Fibroblast of the conjunctiva (primary cell): Measurements from ENCODE around the gene ZNF681.
"Not testable (repeated sequence)": the region's sequence is repeated elsewhere in the genome, so short reads cannot be mapped to it uniquely, and the experiment has no call there.

Experiments used
- DNase-seq: peaks from one replicate; pipeline ENCODE4 v3.0.0-alpha.2; 2010; ENCODE audit warnings: low read depth

Gene ZNF681

DNA sequence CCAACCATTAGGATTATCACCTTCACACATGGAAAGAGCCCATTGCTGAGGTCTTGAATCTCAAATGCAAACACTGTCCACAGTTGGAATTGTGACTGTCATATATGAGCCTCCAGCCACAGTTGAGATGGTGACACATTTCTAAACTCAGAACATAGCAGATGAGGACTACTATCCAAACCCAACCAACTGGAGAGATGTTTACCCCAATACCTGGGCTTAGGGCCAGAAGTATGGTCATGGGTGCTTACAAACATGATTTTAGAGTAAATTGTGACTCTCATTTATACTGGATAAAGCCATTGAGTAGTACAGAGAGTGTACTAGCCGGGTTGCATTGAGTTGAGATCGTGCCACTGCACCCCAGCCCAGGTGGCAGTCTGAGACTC lies 14.0 kb upstream of the ZNF681 start:
- no peak for DNase-seq

GRCh38 chr19:23771761-23772674 lies 13.3 kb upstream of the ZNF681 start:
- DNase-seq = no peak

- DNase-seq = no peak
These were observed 12.6 kb upstream of the ZNF681 start for GRCh38 chr19:23771316-23771715.

DNA sequence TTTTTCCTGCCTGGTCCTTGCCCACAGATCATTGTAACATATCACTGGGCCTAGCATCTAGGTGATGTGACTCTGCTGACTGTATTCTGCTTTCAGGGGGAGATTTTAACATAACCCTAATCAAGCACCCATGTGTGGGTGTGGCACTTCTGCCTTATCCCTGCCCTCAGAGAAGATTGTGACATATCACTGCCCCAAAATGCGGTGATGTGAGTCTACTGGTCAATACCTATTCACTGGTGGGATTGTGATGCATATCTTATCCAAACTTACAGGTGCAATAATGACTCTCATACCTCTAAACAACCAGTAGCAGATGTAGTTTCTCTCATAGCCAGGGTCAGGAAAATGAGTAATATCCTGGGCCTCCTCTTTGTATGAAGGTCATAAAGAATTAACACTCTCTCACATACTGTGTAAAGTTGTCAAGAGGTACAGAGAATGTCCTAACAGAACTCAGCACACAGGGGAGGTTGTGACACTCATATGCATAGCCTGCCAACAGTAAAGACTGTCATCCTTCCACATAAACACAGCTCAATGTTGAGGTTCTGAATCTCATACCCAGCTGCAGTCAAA lies 12.1 kb upstream of the ZNF681 start:
- DNase-seq = no peak

- DNase-seq = no peak
These were observed 11.2 kb upstream of the ZNF681 start for GRCh38 chr19:23769691-23770468.

DNA sequence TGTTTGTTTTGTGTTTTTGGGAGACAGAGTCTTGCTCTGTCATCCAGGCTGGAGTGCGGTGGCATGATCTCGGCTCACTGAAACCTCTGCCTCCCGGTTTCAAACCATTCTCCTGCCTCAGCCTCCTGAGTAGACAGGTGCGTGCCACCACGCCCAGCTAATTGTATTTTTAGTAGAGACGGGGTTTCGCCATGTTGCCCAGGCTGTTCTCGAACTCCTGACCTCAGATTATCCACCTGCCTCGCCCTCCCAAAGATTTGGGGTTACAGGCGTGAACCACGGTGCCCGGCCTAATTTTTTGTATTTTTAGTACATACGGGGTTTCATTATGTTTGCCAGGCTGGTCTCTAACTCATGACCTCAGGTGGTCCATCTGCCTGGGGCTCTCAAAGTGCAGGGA lies 8.3 kb upstream of the ZNF681 start:
- no peak for DNase-seq

DNA sequence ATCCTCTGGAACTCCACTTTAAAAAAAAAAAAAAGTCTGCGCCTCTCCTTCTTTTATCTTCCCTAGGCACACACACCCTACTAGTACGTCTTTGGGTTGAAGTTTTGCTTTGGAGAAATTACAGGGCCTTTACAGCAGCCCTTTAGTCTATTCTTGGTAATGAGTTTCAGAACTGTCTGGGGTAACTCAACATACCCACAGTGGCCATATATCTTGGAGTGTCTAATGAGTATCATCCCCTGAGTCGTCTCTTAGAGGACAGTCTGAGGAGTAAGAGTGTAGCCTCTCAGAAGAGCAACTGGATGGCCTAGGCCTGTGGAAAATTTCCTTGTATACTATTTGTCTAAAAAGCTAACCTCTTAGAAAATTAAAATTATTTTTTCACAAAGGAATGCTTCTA lies 6.1 kb upstream of the ZNF681 start:
- no peak for DNase-seq

- DNase-seq = peak; percentile 4
These were observed 4.4 kb upstream of the ZNF681 start for GRCh38 chr19:23762884-23763711.

DNA sequence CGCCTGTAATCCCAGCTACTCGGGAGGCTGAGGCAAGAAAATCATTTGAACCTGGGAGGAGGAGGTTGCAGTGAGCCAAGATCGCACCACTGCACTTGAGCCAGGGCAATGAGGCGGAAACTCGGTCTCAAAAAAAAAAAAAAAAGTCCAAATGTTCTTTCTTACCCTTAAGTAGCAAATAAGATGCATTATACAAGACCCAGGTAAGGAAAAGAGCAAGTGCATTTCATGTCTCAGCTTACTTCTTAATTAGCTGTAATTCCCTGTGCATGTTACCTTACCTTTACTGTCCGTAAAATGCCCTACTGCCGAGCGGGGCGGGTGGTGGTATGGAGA lies 3.8 kb upstream of the ZNF681 start:
- no peak for DNase-seq

DNA sequence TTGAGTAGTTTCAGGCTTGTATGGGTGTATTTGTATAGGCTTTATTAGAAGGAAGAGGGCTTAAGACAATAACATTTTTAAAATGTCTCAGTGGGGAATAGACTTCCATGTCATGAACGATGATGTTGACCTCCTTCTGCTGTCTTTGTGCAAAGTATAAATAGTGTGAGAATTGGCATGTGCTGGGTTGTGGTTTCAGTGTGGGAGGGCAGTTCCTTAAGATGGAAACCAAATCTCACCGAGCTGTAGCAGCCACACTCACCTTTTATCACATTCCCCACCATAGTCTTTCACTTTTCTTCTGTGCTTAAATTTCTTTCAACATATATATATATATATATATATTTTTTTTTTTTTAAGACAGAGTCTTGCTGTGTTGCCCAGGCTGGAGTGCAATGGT lies 1.6 kb upstream of the ZNF681 start:
- DNase-seq = not testable (repeated sequence)

GRCh38 chr19:23743633-23744232 lies 15.0 kb downstream of the ZNF681 start:
- not testable (repeated sequence) for DNase-seq

DNA sequence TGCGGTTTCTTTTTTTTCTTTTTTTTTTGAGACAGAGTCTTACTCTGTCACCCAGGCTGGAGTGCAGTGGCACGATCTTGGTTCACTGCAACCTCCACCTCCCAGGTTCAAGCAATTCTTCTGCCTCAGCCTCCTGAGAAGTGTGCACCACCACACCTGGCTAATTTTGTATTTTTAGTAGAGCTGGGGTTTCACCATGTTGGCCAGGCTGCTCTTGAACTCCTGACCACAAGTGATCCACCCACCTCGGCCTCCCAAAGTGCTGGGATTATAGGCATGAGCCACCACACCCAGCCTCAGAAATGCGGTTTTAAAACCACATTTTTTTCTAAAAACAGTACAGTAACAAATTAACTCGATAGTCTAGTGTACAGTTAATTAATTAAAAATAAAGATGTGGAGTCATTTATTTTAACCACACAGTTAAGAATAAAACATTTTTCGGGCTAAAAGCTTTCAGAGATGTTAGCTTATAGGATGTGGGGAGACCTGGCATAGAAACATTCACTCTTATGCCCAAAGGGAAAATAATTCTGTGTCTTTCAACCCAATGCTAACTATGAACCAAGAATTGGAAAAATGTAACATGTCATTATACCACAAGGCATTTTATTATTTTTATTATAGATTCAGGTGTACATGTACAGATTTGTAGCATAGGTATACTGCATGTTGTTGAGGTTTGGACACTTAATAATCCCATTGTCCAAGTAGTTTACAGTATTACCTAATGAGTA lies 27.8 kb downstream of the ZNF681 start:
- not testable (repeated sequence) for DNase-seq

- not testable (repeated sequence) for DNase-seq
These were observed 34.5 kb downstream of the ZNF681 start for GRCh38 chr19:23724161-23724560.

- no peak for DNase-seq
These were observed 39.9 kb downstream of the ZNF681 start for GRCh38 chr19:23718802-23719201.

- no peak for DNase-seq
These were observed 41.9 kb downstream of the ZNF681 start for GRCh38 chr19:23716792-23717191.

GRCh38 chr19:23709347-23709746 lies 49.3 kb downstream of the ZNF681 start:
- no peak for DNase-seq

DNA sequence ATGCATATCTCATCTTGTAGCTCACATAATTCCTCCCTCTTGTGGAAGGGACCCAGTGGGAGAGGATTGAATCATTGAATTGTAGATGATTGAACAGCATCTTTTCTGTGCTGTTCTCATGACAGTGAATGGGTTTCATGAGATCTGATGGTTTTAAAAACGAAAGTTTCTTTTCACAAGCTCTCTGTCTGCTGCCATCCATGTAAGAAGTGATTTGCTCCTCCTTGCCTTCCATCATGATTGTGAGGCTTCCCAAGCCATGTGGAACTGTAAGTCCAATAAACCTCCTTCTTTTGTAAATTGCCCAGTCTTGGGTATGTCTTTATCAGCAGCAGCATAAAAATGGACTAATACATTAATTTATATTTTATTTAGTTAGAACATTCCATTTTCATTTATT lies 52.0 kb downstream of the ZNF681 start:
- no peak for DNase-seq

DNA sequence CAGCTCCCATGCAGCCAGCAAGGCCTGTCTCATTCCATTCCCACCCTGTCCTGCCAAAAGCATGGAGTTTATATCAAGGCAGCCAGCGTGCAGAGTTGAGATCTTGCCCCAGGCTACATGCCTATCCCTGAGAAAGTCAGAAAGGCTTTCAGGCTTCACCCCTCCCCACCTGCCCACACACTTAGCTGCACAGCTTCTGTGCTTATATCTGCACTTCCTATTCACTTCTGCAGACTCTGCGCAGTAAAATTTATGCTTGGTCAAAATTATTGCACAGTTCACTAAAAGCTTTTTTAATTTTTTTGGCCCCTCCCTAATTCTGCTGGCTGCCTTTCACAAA lies 59.2 kb downstream of the ZNF681 start:
- no peak for DNase-seq

- no peak for DNase-seq
These were observed 59.8 kb downstream of the ZNF681 start for GRCh38 chr19:23698711-23699520.

DNA sequence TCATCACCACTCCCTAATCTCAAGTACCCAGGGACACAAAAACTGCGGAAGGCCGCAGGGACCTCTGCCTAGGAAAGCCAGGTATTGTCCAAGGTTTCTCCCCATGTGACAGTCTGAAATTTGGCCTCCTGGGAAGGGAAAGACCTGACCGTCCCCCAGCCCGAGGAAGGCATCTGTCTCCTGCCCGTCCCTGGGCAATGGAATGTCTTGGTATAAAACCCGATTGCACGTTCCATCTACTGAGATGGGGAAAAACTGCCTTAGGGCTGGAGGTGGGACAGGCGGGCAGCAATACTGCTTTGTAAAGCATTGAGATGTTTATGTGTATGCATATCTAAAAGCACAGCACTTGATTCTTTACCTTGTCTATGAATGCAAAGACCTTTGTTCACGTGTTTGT lies 65.8 kb downstream of the ZNF681 start:
- not testable (repeated sequence) for DNase-seq
